ENCODE results near the gene SPC24. TPM values are rescaled to one million over a fixed set of nuclear protein-coding genes. Genes with fewer than 3 reads are reported as not detected.
A peak's percentile ranks its signal among the peaks of the same experiment; 100 is the strongest.

Gene SPC24
- total and polyA plus RNA-seq, 2 of the 4 experiments (the other 2 are of a cell fraction): 12.2 to 97.5 TPM

DNA sequence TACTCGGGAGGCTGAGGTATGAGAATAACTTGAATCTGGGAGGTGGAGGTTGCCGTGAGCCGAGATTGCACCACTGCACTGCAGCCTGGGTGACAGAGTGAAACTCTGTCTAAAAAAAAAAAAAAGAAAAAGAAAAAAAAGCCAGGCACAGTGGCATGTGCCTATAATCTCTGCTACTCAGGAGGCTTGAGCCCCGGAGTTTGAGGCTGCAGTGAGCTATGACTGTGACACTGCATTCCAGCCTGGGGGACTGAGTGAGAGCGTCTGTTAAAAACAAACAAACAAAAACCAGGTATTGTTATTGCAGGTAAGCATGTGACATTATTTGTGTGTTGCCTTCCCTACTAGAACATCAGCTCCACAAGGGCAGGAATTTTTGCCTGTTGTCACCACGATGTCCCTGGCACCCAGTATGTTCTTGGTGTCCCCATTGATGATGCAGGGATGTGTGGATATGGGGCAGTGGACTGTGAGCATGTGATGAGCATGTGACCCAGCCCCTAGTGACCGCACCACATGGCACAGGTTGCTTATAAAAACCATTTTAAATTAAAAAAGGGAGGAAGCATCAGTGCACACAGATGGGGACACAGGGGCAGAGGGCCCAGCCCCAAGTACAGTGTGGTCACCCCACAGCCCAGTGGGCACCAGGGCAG lies 43.3 kb upstream of the SPC24 start:
- H3K9me3 ChIP-seq (ENCODE audit: control insufficient read depth, insufficient read depth, low read length): no peaks in the 10 kb centered on the region
- POLR2A ChIA-PET (ENCODE audit: unreplicated experiment): no interaction called here
- H3K27ac ChIP-seq (ENCODE audit: insufficient read depth, low read length): no peak overlapping the region
- H4K91ac ChIP-seq (ENCODE audit: insufficient read depth, low read depth, low read length): peak overlapping the region; percentile 39
- no peak for TF ChIP-seq MAFK (IDR thresholded peaks at IDR 0.05; ENCODE audit: low read depth, low read length)
- TF ChIP-seq FOS (IDR thresholded peaks at IDR 0.05; ENCODE audit: low read depth, low read length): no peak
- TF ChIP-seq USF2 (IDR thresholded peaks at IDR 0.05; ENCODE audit: low read depth, low read length): peak; percentile 66
- no peak for TF ChIP-seq CHD1 (IDR thresholded peaks at IDR 0.05; ENCODE audit: low read depth, low read length)
- peak overlapping the region; percentile 76; the same call in 1 of the 2 replicates for H3K23ac ChIP-seq (ENCODE audit: low read depth, low read length)
- no peak overlapping the region for H3K4me2 ChIP-seq (ENCODE audit: low read depth, low read length)
- peak overlapping the region; percentile 65; the same call in 1 of the 2 replicates for H3K14ac ChIP-seq (replicated peaks; ENCODE audit: low read depth, low read length)
- no peak overlapping the region for H3K9ac ChIP-seq (ENCODE audit: low read depth, low read length)
- no peak overlapping the region for H4K5ac ChIP-seq (ENCODE audit: low read depth, low read length)
- no peak for DNase-seq
- no peak overlapping the region for H2AFZ ChIP-seq (replicated peaks; ENCODE audit: low read length, poor library complexity)
- WGBS, 2 experiments (ENCODE audit: extremely low coverage in 2 of 2, insufficient read length in 1 of 2): 76% methylated on average over 4 of the region's 7 CpGs; no CpG with 5 or more reads in 1 of the 2 experiments
- H2AK5ac ChIP-seq (ENCODE audit: low read depth, low read length): peak overlapping the region; percentile 86; the same call in 1 of the 2 replicates
- in situ Hi-C loops (cut with MboI; ENCODE audit: low sequenced_read_pairs) (no loop called here), dilution Hi-C loops (cut with HindIII; ENCODE audit: low sequenced_read_pairs, unreplicated experiment) (no loop called here), intact Hi-C loops (cut with micrococcal nuclease) (no loop called here)
- BruUV-seq (replicated peaks): no TSS peak
- no peak overlapping the region for H2BK5ac ChIP-seq (ENCODE audit: low read depth, low read length, poor library complexity, severe bottlenecking)
- H2BK120ac ChIP-seq (ENCODE audit: low read depth, low read length): peak overlapping the region; percentile 57
- H2BK20ac ChIP-seq (ENCODE audit: low read depth, low read length): 0 out of 2 replicates have a peak overlapping the region, but pooled peaks have one; percentile 30
- H3K79me1 ChIP-seq (ENCODE audit: low read depth in 1 of 2, low read length in 2 of 2): peaks cover 24 to 53% of the 10 kb centered on the region in 2 experiments
- peaks cover 18% of the 10 kb centered on the region for H3K36me3 ChIP-seq (ENCODE audit: control insufficient read depth, insufficient read depth, low read length)
- peak overlapping the region in 1 of 2 experiments; percentile 4; a peak in 1 of 4 replicates for H4K8ac ChIP-seq (ENCODE audit: low read depth in 2 of 2, low read length in 2 of 2)
- no peak for ATAC-seq (ENCODE audit: low read depth)
- H3K56ac ChIP-seq (ENCODE audit: extremely low read depth, insufficient read depth, low read length): no peak overlapping the region
- H3K4me3 ChIP-seq (ENCODE audit: insufficient read depth, low read depth, low read length): no peak overlapping the region
- peaks cover 5% of the 10 kb centered on the region; the same call in 1 of the 2 replicates for H4K20me1 ChIP-seq (ENCODE audit: insufficient read depth, low read length)
- peaks cover 27% of the 10 kb centered on the region for H3K4me1 ChIP-seq (ENCODE audit: control insufficient read depth, insufficient read depth, low read length)
- H3K4ac ChIP-seq (ENCODE audit: low read depth, low read length): peak overlapping the region; percentile 72; the same call in 1 of the 2 replicates
- peaks cover 16% of the 10 kb centered on the region for H3K9me1 ChIP-seq (ENCODE audit: insufficient read depth, low read length)
- peak overlapping the region; percentile 89 for H2AK9ac ChIP-seq (replicated peaks; ENCODE audit: low read depth, low read length, poor library complexity)
- H3K18ac ChIP-seq (ENCODE audit: low read depth, low read length): no peak overlapping the region
- no peaks in the 10 kb centered on the region for H3K27me3 ChIP-seq (ENCODE audit: control insufficient read depth, insufficient read depth, low read length)
- CTCF ChIA-PET: interaction anchor here (0.7 kb wide), 1 partner anchor 73 kb away, joined by 6 read pairs; no protein-coding TSS in a partner anchor
- peak overlapping the region; percentile 60; the same call in 1 of the 3 replicates for H2BK15ac ChIP-seq (ENCODE audit: low read depth, low read length)
